HuH-7.5 (cell line): ENCODE measurements around the gene PON3.

Experiments used
- DNase-seq: peaks from one replicate; pipeline ENCODE4 v3.0.0; 2011; ENCODE audit warnings: low spot score

Gene PON3

DNA sequence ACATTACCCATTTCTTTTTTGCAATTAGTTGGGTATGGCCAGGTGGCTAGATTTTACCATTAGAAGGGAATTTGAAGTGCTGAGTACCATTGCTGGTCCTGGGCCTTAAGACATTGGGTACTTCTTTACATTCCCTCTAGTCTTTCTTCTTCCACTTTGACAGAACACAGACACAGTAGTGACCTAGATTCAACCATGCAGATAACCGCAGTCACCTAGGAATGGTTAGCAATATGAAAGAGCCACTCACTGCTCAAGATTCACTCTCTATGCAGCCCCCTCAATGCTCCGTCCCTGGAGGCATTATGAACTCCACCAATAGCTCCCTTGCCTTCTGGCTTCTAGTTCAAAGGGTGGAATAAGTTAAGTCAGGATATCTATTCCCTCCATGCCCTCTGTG lies 55.7 kb downstream of the PON3 start:
- no peak for DNase-seq

DNA sequence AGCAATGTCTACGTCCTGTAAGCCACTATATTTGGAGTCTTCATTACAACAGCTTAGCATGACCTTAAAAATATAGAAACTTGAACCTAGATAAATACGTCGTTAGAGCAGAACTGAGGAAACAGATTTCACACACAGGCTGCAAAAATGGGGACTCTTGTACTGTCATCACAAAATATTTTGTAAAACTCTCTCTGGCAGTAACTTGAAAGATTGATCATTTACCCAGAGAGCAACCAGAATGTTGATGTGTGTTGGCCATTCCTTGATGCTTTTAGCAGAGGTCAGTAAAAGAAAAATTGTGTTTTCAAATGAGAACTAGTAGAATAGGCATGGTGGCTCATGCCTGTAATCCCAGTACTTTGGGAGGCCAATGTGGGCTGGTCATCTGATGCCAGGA lies 57.3 kb downstream of the PON3 start:
- DNase-seq = no peak

GRCh38 chr7:95335093-95335492 lies 61.1 kb downstream of the PON3 start:
- no peak for DNase-seq

GRCh38 chr7:95334447-95334846 lies 61.7 kb downstream of the PON3 start:
- DNase-seq = no peak

GRCh38 chr7:95330961-95331337 lies 65.2 kb downstream of the PON3 start:
- DNase-seq = no peak

DNA sequence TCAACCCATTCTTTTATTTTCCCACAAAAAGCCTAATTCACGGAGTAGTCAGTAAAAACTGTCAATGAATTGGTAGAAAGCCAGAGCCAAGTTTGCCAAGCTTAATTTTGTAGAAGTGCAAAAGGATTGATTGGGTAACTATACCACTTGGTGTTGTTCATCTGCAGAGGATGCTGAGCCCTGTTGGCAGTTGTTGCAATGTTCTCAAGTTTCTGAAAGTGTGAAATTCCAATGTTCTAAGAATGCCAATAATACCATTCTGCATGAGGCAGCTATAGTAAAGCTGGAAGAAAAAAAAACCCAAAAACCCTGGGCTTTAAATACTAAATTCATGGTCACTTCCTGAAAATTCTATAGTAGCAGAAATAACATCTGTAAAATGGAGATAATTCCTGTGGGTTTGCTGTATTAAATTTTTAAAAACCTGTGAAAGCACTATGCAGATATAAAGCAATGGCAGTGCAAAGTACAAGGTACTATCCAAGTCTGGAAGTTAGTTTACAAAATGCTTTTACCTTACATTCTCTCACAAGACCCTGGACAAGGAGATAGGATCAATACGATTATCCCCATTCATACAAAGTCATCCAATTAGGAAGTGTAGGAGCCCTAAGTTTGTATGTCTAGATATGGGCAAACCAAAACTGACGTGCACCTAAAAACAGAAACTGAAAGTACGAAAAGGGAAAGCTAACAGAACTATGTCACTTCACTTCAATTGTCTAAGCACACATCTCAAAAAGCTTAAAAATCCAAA lies 65.8 kb downstream of the PON3 start:
- no peak for DNase-seq

DNA sequence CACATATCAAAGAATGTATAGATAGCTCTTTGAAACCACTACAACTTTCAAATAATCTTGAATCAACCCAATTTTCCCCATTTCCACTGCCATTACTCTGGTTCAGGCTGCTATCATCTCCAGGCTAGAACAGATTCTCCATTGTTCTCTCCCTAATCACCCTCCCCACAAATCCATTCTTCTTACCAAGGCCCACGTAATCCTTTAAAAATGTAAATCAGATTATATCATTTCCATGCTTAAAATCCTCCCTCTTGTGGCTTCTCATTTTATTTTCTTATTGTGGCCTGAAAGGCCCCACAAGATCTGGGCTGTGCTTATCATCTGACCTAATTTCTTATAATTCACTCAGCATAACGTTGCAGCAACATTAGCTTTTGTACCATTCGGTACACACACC lies 68.8 kb downstream of the PON3 start:
- DNase-seq = no peak

DNA sequence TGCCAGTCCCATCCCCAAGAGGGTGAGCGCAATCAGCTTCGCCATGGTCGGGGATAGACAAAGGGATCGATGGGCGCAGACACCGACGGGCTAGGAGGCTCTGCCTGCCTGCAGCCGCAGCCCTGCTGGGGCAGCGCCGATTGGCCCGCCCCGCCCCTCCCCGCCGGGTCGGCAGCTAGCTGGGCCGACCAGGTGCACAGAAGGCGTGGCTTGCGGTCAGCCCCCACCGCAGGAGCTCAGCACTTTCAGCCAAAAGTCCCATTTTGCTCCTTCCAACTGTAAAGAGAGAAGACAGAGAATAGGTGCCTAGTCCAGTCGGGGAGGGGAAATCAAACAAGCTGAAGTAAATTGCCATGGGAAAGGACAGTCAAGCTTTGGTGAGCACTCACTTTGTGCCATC lies 71.7 kb downstream of the PON3 start, which contains the start of gene PON1:
Gene PON1, minus strand, starts transcription at position 102 of the 400 bp plus-strand sequence. Its CDS starts 57 bp downstream, at position 45.
- DNase-seq = peak; percentile 51

DNA sequence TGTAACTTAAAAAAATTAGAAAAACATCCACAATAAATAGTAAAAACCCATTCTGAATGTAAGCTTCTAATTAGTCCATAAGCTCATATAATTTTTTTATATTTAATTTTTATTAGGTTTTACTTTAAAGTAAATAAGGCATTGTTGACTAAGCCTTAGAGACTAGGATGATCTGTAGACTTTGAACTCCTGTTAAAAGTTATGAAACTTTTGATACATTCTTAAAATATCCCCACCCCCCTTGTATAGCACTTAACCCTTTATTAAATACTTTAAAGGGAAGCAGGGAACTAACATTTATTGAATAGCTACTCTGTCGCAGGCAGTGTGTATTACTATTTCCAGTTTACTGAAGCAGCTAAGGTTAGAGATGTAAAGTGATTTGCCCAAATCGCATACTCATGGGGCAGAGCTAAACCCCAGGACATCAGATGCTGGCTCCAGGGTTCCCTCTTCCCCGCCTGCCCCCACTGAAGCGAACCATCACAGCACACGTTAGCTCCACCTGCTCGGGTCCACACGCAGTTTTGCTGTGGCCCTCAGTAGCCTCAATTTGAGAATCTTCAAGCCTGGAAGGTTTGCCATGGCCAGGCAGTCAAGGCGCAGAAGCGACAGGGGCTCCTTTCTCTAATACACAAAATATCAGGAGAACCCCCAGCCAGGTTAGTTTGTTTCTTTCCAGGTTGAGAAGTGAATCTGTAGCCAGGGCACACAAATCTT lies 72.6 kb downstream of the PON3 start:
- peak; percentile 16 for DNase-seq

GRCh38 chr7:95322854-95323253 lies 73.3 kb downstream of the PON3 start:
- DNase-seq = no peak

- no peak for DNase-seq
Measured at GRCh38 chr7:95322396-95322795, 73.8 kb downstream of the PON3 start.

- DNase-seq = no peak
Measured at GRCh38 chr7:95321720-95322119, 74.5 kb downstream of the PON3 start.

- DNase-seq = no peak
Measured at GRCh38 chr7:95320651-95321050, 75.5 kb downstream of the PON3 start.

DNA sequence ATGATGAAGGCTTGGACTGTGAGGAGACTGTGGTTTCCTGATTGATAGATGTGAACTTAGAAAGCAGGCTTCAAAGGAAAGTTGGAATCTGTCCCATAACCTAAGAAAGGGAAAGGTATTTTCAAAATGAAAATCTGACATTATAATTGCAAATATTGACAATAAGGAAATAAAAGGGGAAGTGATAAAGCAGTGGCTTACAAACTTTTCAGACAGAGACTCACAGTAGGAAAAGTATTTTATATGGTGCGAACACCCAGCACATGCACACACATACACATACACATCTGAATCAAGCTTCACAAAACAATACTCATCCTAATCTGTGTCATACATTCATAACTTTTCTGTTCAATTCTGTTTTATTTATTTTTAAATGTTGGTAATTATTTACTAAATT lies 76.6 kb downstream of the PON3 start:
- DNase-seq = no peak

GRCh38 chr7:95318501-95319100 lies 77.6 kb downstream of the PON3 start:
- no peak for DNase-seq

DNA sequence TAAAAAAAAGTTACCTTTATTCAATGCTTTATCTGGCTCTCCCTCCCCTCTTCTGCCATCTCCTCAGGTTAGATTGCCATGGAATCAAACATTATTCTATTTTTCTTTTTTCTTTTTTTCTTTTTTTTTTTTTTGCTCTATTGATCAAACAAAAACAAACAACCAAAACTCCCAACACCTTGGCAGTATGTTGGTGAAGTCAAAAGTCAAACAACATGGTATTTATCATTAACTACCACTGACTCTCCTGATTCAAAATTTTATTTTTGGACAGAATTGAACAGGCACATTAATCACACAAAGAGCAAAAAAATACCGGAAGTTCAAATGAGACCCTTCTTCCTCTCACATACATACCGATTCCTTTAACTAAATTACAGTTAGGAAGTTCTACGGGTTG lies 78.2 kb downstream of the PON3 start:
- DNase-seq = no peak

- no peak for DNase-seq
Measured at GRCh38 chr7:95317546-95317945, 78.6 kb downstream of the PON3 start.

DNA sequence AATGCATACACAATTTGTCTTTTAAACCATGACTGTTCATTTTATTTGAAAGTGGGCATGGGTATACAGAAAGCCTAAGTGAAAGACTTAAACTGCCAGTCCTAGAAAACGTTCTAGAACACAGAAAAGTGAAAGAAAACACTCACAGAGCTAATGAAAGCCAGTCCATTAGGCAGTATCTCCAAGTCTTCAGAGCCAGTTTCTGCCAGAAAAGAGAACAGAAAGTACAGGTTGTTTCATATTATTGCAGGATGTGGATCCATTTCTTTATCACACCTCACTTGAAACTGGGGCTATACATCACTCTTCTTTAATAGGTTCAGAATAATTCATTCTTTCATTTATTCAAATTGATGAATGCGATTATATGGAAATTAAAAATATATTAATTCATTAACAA lies 79.6 kb downstream of the PON3 start:
- DNase-seq = no peak

- no peak for DNase-seq
Measured at GRCh38 chr7:95312561-95312960, 83.6 kb downstream of the PON3 start.

GRCh38 chr7:95311389-95311788 lies 84.8 kb downstream of the PON3 start:
- DNase-seq = no peak

GRCh38 chr7:95309951-95310350 lies 86.2 kb downstream of the PON3 start:
- no peak for DNase-seq
